ENCODE measurements around the gene CISH. TPM values are rescaled to one million over a fixed set of nuclear protein-coding genes. Genes with fewer than 3 reads are reported as not detected.

Gene CISH
- total and polyA plus RNA-seq, 3 donors from 2014 or later: 1.3 to 5.8 (median 3.7) TPM

- no peak for DNase-seq
- no peaks in the 10 kb centered on the region for H3K9me3 ChIP-seq
- no peaks in the 10 kb centered on the region for H3K36me3 ChIP-seq (ENCODE audit: low read depth, missing control alignments)
- intact Hi-C loops (cut with DNase I; ENCODE audit: low total_unique reads): no loop called here
- peak overlapping the region; percentile 63 to 79 for H3K4me3 ChIP-seq
- WGBS, 2 donors: 0 to 10% methylated on average over 4 to 11 of the region's 11 CpGs
- peak overlapping the region; percentile 28 to 55 for H3K27ac ChIP-seq
- no peak for TF ChIP-seq CTCF (IDR thresholded peaks at IDR 0.05)
- H3K27me3 ChIP-seq: no peaks in the 10 kb centered on the region
- H3K4me1 ChIP-seq: peaks cover 14% of the 10 kb centered on the region
Measured at GRCh38 chr3:50567011-50567385, 44.6 kb downstream of the CISH start.

GRCh38 chr3:50564321-50564720, 47.3 kb downstream of the CISH start:
- intact Hi-C loops (cut with DNase I; ENCODE audit: low total_unique reads): no loop called here
- Histone ChIP-seq H3K9me3 (no peaks in the 10 kb centered on the region), H3K27ac (no peak overlapping the region), H3K4me3 (no peak overlapping the region), H3K36me3 (ENCODE audit: low read depth, missing control alignments) (no peaks in the 10 kb centered on the region), H3K27me3 (no peaks in the 10 kb centered on the region), H3K4me1 (peaks cover 5% of the 10 kb centered on the region)
- no peak for DNase-seq
- TF ChIP-seq CTCF (IDR thresholded peaks at IDR 0.05) (no peak), POLR2A (IDR thresholded peaks at IDR 0.05) (no peak)
- 79 to 92% methylated on average over 1 of the region's 1 CpG for WGBS, 2 donors

GRCh38 chr3:50563867-50564266, 47.7 kb downstream of the CISH start:
- intact Hi-C loops (cut with DNase I; ENCODE audit: low total_unique reads): no loop called here
- no peaks in the 10 kb centered on the region for H3K36me3 ChIP-seq (ENCODE audit: low read depth, missing control alignments)
- WGBS, 2 donors: 65 to 71% methylated on average over 1 to 2 of the region's 2 CpGs

GRCh38 chr3:50562861-50563260, 48.7 kb downstream of the CISH start:
- H3K27ac ChIP-seq: no peak overlapping the region
- DNase-seq: no peak
- TF ChIP-seq POLR2A (IDR thresholded peaks at IDR 0.05): no peak
- no peak for TF ChIP-seq CTCF (IDR thresholded peaks at IDR 0.05)
- intact Hi-C loops (cut with DNase I; ENCODE audit: low total_unique reads): no loop called here
- no peaks in the 10 kb centered on the region for H3K27me3 ChIP-seq
- H3K9me3 ChIP-seq: no peaks in the 10 kb centered on the region
- peaks cover under 1% of the 10 kb centered on the region for H3K4me1 ChIP-seq
- 78 to 89% methylated on average over 2 of the region's 2 CpGs for WGBS, 2 donors
- H3K4me3 ChIP-seq: no peak overlapping the region
- H3K36me3 ChIP-seq (ENCODE audit: low read depth, missing control alignments): no peaks in the 10 kb centered on the region

More at GRCh38 chr3:50563867-50564266, 47.7 kb downstream of the CISH start:
- TF ChIP-seq POLR2A (IDR thresholded peaks at IDR 0.05): no peak
- no peak for TF ChIP-seq CTCF (IDR thresholded peaks at IDR 0.05)
- Histone ChIP-seq H3K4me1 (peaks cover 5% of the 10 kb centered on the region), H3K4me3 (no peak overlapping the region), H3K27ac (no peak overlapping the region), H3K27me3 (no peaks in the 10 kb centered on the region), H3K9me3 (no peaks in the 10 kb centered on the region)
- DNase-seq: no peak

GRCh38 chr3:50559702-50560101, 51.9 kb downstream of the CISH start:
- no peak for DNase-seq
- Histone ChIP-seq H3K27me3 (no peaks in the 10 kb centered on the region), H3K27ac (no peak overlapping the region), H3K4me3 (no peak overlapping the region), H3K4me1 (no peaks in the 10 kb centered on the region), H3K36me3 (ENCODE audit: low read depth, missing control alignments) (no peaks in the 10 kb centered on the region), H3K9me3 (no peaks in the 10 kb centered on the region)
- TF ChIP-seq POLR2A (IDR thresholded peaks at IDR 0.05): no peak
- no peak for TF ChIP-seq CTCF (IDR thresholded peaks at IDR 0.05)
- intact Hi-C loops (cut with DNase I; ENCODE audit: low total_unique reads): no loop called here

Measured in testis (tissue), 3 donors.